ENCODE data around the gene MLXIP. TPM values are rescaled to one million over a fixed set of nuclear protein-coding genes. Genes with fewer than 3 reads are reported as not detected.

MLXIP gene
- total RNA-seq, 1 donor from 2014 or later: 18.4 TPM

DNA sequence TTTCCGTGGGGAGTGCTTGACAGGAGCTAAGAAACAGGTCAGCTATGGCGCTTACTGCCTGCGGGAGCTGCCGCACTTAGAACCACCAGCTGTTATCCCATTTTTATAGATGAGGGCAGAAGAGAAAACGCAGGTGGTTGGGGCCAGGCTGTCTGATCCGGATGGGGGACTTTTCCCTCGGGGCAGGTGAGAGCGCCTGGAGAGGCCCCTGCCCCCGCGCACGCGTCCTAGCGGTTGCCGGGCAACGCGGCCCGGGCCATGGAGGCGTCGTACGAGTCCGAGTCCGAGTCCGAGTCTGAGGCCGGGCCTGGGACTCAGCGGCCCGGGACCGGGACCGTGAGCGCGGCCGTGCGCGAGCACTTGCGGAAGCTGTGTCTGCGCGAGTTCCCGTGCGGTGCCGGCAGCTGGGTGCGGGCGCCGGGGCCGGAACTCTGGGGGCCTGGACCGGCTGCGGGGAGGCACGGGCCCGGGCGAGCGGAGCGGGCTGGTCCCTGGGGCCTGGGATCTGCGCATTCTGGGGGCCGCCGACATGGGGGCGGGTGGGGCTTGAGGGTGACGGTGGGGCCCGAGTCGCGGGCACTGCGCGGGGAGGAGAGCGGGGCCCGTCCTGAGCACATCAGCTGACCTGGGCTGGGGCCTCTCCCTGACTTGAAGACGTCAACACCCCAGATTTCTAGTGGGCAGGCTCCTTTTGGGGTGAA lies 104.5 kb downstream of the MLXIP start, which contains the start of gene LRRC43:
Gene LRRC43, plus strand, starts transcription at position 237 of the 701 bp plus-strand sequence. Its CDS starts 22 bp downstream, at position 259.
- DNase-seq (ENCODE audit: low read depth in 2 of 2): peak in 1 of 2 donors; percentile 33

DNA sequence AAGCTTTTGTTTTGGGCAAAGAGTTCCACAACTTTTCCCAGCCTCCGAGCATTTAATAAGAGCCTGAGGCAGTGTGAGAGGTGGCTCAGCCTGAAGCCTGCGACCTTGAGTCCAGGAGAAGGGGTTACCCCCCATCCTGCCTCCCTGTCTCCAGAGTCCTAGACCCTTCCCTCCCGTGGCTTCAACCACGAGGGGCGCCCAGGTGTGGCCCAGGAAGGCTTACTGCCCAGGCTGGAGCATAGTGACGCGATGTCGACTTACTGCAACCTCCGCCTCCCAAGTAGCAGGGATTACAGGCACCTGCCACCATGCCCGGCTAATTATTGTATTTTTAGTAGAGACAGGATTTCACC lies 105.0 kb downstream of the MLXIP start:
- DNase-seq (ENCODE audit: low read depth in 2 of 2): no peak

DNA sequence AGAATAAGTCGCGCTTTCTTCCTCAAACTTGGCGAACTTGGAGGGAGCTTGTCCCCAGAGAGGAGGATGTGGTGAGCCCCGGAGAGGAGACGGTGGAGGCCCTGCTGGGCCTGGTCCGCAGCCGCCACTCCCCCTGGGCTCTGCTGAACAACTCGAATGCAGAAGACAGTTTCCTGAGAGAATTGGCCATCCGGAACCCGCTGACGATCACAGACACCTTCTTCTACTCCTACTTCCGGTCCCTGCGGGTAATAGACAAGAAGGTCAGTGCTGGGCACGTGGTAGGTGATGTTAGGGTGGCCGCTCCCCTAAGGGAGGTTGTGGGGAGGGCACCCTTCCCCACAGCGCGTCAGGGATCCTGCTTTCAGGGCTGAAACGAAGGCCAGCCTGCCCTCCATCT lies 106.0 kb downstream of the MLXIP start:
- no peak for DNase-seq (ENCODE audit: low read depth in 2 of 2)

DNA sequence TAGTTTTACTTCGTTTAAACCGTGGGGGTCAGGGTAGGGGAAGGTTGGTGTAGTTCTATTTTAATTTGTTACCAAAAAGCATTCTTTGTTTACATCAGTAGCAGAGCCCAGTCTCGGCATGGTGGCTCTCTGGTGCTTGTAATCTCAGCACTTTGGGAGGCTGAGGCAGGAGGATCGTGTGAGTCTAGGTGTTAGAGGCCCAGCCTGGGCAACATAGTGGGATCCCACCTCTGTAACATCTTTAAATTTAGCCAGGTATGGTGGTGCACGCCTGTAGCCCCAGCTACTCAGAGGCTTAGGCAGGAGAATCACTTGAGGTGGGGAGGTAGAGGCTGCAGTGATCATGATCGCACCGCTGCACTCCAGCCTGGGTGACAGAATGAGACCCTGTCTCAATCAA lies 106.5 kb downstream of the MLXIP start:
- no peak for DNase-seq (ENCODE audit: low read depth in 2 of 2)

DNA sequence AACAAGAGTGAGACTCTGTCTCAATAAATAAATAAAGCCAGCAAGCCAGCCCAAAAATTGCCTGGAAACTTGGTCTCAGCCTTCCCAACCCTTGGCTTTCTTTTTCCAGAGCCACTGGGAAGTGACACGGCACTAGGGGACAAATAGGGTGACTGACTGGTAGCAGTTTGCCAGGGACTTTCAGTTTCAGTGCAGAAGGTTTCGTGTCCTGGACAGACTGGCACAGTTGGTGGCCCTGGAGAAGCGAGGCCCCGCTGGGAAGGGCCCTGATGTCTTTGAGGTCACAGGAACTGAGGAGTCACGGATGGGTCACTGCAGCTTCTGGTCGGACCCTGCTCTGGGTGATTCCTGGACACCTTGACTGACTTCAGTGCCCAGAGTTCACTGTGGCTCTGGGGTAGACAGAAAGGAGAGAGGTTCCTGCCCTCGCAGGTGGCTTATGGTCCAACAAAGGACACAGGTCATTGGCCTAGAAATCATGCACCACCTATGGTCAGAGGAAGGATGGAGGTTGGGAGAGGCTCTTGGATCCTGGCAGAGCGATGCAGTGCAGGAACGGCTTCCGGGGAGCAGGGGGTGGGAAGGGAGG lies 107.0 kb downstream of the MLXIP start:
- no peak for DNase-seq (ENCODE audit: low read depth in 2 of 2)

DNA sequence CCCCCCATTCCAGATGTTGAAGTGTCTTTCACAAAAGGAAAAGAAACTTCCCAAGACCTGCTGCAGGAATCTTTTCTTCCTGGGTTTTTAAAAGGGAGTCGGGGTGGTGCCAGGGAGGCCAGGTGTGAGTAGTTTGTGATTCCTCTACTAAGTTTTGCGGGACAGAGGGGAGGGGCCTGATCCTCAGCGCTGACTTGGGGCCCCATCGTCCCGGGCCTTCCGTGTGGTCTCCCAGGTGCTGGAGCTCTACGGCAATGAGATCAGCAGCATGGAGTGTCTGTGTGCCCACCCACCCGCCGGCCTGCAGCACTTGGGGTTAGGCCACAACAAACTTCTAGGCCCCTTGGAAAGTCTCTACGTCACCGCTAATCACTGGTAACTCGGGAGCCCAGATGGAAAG lies 108.9 kb downstream of the MLXIP start:
- no peak for DNase-seq (ENCODE audit: low read depth in 2 of 2)

DNA sequence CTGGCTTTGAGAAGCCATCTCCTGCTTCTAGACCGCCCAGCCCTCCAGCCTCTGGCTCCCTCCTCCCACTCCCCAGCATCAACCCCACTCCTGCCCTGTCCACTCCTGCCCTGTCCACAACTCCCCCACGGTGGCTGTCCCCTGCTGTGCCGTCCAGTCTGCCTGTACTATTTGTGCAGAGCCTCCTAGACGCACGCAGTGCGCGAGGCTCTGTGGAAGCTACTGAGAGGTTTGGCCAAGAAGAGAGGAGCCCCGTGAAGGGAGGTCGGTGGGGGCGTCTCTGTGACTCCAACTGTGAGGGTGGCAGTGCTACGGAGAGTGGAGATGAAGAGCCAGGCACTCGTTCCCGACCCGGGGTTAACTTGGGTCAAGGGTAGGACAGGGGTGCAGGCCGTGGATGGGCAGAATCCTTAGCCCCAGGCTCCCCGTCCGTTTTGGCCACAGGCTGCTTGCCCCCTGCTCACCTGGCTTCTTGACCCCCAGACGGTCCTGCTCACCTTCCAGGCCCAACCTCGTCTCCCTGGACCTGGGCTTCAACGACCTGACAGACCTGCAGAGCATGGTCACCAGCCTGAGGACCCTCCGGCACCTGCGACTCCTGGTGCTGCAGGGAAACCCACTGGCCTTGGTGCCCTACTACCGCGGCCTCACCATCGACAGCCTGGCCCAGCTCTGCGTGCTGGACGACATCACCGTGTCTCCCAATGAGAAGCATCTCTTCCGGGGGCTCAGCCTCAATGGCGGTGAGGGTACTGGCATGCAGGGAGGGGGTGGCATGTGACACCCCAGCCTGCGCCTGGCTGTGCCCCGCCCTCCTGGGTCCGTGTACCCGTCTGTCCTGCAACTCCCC lies 111.3 kb downstream of the MLXIP start:
- DNase-seq (ENCODE audit: low read depth in 2 of 2): no peak

DNA sequence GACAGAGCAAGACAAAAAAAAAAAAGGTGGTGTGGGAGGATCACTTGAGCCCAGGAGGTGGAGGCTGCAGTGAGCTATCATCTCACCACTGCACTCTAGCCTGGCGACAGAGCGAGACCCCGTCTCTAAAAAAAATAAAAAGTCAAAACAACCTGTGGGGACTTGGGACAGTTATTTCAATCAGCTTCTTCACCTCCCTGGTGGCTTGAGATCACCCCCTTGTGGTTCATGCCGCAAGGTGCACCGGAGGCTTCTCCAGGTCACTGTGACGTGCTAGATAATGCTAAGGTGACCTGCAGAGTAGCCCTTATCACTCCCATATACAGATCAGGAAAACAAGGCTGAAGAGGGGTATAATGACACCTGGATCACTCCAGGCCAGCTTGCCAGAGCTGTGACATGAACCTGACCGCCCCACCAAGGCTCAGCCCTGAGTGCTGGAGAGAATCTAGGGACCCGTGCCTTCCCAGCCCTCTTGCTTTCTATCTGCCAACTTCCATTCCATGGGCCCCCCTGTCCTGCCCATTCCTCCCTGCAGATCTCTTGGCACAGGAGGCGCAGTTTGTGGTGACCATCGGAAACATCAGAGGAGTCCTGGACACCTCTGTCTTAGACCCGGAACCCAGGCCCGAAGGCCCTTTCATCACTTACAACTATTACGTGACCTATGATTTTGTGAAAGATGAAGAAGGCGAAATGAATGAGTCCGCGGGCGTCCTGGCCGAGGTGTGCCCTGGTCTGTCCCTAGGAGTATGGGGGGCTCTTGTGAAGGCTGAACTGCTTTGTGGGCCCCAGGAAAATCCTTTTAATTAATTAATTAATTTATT lies 112.5 kb downstream of the MLXIP start:
- DNase-seq (ENCODE audit: low read depth in 2 of 2): peak; percentile 56 to 74

DNA sequence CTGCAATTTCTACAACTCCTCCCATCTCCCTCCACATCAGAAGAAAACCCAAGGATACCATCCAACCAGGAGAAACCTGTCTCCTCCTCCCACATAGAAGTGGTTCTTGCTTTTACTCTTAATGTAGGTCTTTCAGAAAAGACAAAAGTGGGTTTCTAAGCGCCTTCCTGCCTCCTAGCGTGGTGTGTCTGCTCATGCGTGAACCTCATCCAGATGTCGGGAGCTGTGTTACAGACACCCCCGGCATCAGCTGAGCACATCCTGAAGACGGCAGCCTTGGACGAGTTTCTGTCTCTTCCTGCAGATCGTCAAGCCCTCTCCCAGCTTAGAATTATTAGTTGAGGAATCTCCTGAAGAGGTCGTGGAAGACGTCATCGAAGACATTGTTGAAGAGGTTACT lies 113.9 kb downstream of the MLXIP start:
- DNase-seq (ENCODE audit: low read depth in 2 of 2): no peak

DNA sequence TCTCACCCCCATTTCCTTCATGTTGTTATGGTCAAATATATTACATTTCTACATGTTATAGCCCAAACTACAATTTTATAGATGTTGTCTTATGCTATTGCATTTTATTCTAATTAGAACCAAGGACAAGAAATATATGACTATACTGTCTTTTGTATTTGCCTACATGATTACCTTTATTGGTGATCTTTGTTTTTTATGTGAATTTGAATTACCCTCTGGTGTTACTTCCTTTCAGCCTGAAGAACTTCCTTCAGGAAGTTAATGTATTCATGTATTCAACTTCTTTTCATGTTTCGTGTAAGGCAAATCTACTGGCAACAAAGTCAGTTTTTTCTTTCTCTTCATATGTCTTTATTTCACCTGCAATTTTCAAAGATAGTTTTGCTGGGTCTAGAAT lies 116.2 kb downstream of the MLXIP start:
- DNase-seq (ENCODE audit: low read depth in 2 of 2): no peak

DNA sequence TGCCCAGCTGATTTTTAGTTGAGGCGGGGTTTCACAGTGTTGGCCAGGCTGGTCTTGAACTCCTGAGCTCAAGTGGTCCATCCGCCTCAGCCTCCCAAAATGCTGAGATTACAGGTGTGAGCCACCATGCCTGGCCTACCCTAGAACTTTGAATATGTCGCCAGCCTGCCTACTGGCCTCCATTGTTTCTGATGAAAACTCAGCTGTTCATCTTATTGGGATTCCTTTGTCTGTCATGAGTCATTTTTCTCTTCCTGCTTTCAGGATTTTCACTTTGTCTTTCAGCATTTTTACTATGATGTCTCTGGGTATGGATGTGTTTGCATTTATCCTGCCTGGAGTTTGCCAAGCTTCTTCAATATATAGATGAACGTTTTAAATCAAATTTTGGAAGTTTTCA lies 116.8 kb downstream of the MLXIP start:
- no peak for DNase-seq (ENCODE audit: low read depth in 2 of 2)

Other genes starting within 250 kb of the MLXIP start
- not detected in 2 replicates for gene HPD, start 219.9 kb upstream of the MLXIP start, total RNA-seq
- 64.4 and 71.4 TPM in 2 replicates for gene PSMD9, start 190.0 kb upstream of the MLXIP start, total RNA-seq
- gene CFAP251, start 160.2 kb upstream of the MLXIP start, total RNA-seq: 2.3 and 4.2 TPM in 2 replicates
- 6.0 and 9.6 TPM in 2 replicates for gene BCL7A, start 56.9 kb upstream of the MLXIP start, total RNA-seq
- gene IL31, start 95.5 kb downstream of the MLXIP start, total RNA-seq: not detected in 2 replicates
- gene LRRC43, start 104.4 kb downstream of the MLXIP start, total RNA-seq: 1.1 and 1.5 TPM in 2 replicates
- gene B3GNT4, start 125.0 kb downstream of the MLXIP start, total RNA-seq: under 0.01 TPM in 2 replicates
- 58.7 and 60.6 TPM in 2 replicates for gene DIABLO, start 147.3 kb downstream of the MLXIP start, total RNA-seq
- 15.3 and 15.4 TPM in 2 replicates for gene VPS33A, start 187.7 kb downstream of the MLXIP start, total RNA-seq